ENCODE results near the gene ITLN2.
"Not testable (repeated sequence)": the region's sequence is repeated elsewhere in the genome, so short reads cannot be mapped to it uniquely, and the experiment has no call there.

Gene ITLN2

DNA sequence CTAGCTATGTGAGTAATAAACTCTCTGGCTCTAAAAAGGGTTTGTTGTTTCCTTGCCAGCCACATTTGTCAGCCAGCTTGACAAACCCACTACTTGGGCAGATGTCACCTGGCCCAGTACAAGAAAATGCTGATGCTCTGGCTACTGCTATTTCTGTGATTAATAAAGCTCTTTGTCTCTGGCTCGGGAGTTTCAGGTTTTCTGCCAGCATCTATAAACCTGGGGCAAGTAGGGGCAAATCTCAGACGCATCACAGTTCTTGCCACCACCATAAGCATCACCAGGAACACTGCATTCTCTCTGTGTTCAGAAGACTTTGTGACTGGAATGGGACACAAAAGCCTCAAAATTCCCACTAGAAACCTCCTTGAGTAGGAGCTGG, 2.5 kb downstream of the ITLN2 start:
- no peak for DNase-seq

DNA sequence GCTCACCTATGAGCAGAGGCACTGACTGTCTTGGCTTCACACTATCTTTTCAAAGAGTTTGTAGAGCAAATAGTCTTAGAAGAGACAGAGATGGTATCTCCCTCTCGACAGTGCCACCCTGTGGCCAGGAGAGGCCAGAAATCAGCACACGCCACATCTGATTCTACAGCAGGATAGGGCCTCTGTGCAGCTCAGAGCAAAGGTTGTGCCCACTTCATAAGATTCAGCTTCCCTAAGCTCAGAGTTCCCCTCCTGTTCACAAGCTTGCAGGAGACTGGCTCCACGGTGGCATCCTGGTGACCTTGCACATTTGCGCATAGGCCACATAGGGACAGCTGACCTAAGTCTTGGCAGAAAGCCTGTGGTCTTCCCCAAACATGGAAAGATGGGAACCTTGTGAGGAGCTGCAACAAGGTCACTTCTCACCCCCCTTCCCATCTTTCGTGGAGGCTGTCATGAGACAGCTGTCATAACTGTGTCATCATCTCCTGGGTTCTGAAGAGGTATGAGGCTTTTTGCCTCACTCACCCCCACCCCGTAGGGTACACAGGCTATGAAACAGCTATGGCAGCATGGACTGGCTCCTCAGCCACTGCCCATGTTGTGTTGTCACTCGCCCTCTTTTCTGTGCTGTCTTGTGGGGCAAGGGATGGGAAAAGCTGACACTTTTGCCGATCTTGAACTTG, 3.0 kb downstream of the ITLN2 start:
- DNase-seq, result peak; percentile 47

DNA sequence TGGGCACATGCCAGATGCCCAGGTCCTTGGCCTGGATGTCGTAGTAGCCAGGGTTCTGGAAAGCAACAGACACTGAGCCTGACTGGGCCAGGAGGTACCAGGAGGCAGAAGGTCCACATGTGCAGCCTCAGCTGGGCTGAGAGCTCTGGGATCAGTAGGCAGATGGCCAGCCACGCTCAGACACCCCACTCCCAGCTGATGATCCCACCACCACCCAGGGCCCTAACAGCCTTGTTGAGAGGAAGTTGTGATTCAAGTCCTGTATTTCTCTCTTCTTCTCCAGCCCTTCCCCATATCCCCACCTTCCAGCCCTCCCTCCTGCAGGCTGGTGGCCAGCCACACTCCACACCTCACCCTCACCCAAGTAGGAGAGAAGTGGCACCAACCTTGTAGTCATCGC, 4.0 kb downstream of the ITLN2 start:
- no peak for DNase-seq

DNA sequence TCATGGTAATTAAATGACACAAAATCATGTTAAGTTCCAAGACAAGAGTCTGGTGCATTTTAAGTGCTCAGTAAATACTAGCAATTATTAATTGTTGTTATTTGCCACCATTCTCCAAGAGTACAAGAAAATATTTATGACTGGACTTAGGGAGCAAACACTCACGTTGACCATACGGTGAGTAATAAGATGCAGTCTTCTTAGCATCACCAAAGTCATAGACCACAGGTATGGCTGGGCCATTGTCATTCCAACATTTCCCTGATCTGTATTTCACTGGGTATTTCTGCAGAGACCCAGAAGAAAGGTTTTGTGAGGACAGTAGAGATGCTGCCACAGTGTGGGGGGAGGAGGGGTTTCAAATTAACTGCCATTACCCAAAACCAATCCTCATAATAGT, 4.7 kb downstream of the ITLN2 start:
- DNase-seq, result no peak

DNA sequence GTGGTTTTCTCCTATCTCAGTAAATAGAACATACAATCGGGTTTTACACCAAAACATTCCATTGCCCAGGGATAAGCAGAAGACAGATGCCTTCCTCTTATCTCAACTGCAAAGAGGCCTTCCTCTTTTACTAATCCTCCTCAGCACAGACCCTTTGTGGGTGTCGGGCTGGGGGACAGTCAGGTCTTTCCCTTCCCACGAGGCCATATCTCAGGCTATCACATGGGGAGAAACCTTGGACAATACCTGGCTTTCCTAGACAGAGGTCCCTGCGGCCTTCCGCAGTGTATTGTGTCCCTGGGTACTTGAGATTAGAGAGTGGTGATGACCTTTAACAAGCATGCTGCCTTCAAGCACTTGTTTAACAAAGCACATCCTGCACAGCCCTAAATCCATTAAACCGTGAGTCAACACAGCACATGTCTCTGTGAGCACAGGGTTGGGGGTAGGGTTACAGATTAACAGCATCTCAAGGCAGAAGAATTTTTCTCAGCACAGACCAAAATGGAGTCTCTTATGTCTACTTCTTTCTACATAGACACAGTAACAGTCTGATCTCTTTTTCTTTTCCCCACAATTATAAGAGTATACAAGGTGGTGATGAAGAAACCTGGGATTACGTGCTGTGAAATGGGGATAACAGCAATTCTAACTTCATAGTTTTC, 5.3 kb downstream of the ITLN2 start:
- not testable (repeated sequence) for DNase-seq

DNA sequence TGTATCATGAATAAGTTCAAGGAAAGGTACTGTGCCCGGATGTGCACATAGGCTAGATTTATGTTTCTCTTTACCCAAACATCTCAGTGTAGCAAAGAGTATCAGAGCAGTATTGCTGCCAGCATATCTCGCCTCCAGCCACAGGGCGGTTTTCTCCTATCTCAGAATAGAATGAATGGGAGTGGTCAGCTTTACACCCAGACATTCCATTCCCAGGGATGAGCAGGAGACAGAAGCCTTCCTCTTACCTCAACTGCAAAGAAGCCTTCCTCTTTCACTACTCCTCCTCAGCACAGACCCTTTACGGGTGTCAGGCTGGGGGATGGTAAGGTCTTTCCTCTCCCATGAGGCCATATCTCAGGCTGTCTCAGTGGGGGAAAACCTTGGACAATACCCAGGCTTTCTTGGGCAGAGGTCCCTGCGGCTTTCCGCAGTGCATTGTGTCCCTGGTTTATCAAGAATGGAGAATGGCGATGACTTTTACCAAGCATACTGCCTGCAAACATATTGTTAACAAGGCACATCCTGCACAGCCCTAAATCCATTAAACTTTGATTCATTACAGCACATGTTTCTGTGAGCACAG, 7.3 kb downstream of the ITLN2 start:
- not testable (repeated sequence) for DNase-seq

DNA sequence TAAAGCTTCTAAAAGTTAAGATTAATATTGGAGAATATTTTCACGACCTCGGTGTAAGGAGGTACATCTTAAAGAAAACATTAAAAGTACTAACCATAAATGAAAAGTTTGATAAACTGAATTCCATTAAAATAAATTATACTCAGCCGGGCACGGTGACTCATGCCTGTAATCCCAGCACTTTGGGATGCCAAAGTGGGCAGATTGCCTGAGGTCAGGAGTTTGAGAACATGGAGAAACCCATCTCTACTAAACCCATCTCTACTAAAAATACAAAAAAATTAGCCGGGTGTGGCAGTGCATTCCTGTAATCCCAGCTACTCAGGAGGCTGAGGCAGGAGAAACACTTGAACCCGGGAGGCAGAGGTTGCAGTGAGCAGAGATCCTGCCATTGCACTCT, 8.7 kb downstream of the ITLN2 start:
- DNase-seq, result not testable (repeated sequence)

DNA sequence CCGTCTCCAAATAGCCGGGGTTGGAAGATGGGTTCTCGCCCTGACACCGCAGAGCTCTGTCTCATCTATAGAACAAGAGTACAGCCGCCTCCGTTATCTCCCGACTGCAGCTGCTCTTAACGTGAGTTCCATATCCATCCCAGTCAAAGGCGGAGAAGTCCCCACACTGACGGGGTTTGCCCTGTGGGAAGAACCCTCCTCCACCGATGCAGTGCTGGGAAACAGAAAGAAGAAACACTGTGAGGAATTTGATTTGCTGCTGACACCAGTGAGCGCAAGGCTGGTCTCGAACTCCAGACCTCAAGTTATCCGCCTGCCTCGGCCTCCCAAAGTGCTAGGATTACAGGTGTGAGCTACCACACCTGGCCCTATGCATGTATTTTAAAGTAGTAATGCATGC, 9.5 kb downstream of the ITLN2 start:
- no peak for DNase-seq

DNA sequence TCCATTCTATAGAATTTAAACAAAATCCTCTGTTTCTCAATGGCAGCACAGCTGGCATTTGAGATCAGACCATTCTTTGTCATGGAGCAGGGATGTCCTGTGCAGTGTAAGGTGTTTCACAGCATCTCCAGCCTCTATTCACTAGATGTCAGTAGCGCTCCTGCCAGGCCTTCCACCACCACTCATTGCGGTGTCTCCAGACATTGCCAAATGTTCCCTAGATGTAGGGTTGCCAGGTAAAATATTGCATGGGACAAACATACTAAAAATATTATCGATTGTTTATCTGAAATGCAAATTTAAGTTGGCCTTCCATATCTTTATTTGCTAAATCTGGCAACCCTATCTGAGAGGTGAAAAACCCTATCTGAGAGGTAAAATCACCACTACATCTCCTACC, 11.7 kb downstream of the ITLN2 start:
- no peak for DNase-seq

DNA sequence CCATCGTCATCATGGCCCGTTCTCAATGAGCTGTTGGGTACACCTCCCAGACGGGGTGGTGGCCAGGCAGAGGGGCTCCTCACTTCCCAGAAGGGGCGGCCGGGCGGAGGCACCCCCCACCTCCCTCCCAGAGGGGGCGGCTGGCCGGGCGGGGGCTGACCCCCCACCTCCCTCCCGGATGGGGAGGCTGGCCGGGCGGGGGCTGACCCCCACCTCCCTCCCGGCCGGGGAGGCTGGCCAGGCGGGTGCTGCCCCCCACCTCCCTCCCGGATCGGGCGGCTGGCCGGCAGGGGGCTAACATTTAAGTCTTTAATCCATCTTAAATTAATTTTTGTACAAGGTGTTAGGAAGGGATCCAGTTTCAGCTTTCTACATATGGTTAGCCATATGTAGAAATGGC, 17.9 kb downstream of the ITLN2 start:
- DNase-seq, result not testable (repeated sequence)

DNA sequence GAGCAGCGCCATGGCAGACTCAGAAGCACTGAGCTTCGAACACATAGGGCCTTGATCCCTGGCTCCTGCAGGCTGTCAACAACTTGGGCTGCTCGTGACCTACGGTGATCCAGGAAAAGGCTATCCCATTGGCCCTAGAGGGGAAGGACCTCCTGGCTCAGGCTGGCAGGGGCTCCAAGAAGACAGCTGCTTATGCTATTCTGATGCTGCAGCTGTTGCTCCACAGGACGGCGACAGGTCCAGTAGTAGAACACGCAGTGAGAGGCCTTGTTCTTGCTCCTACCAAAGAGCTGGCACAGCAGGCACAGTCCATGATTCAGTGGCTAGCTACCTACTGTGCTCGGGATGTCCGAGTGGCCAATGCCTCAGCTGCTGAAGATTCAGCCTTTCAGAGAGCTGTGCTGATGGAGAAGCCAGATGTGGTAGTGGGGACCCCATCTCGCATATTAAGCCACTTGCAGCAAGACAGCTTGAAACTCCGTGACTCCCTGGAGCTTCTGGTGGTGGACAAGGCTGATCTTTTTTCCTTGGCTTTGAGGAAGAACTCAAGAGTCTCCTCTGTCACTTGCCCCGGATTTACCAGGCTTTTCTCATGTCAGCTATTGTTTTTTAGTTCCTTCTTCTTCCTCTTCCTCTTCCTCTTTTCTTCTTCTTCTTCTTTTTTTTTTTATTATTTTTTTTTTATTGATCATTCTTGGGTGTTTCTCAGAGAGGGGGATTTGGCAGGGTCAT, 18.9 kb downstream of the ITLN2 start:
- DNase-seq, result peak; percentile 44

DNA sequence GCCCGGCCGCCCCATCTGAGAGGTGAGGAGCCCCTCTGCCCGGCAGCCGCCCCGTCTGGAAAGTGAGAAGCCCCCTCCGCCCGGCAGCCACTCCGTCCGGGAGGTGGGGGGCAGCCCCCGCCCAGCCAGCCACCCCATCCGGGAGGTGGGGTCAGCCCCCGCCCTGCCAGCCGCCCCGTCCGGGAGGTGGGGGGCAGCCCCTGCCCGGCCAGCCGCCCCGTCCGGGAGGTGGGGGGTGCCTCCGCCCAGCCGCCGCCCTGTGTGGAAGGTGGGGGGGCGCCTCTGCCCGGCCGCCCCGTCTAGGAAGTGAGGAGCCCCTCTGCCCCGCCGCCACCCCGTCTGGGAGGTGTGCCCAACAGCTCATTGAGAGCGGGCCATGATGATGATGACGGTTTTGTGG, 21.3 kb downstream of the ITLN2 start:
- not testable (repeated sequence) for DNase-seq

DNA sequence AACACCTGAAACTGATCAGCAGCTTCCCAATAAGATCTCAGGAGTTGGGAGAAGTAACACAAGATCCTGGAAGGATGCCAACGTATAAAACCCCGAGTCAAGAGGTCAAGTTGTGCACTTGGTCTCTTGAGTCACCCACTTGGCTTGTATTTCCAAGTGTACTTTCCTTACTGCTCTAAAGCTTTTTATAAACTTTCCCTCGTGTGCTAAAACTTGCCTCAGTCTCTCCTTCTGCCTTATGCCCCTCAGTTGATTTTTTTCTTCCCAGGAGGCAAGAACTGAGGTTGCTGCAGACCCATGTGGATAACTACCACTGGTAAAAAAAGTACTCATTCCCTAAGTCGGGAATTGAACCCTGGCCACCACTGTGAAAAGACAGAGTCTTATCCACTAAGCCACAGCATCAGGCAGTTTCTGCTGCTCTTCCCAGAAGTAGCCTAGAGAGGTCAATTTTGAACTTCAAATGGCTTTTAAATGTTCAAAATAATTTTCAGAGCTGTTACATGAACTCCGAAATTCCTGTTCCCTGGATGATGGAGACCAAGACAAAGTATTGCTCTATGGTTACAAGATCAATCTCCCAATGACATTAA, 28.9 kb downstream of the ITLN2 start:
- DNase-seq, result no peak

DNA sequence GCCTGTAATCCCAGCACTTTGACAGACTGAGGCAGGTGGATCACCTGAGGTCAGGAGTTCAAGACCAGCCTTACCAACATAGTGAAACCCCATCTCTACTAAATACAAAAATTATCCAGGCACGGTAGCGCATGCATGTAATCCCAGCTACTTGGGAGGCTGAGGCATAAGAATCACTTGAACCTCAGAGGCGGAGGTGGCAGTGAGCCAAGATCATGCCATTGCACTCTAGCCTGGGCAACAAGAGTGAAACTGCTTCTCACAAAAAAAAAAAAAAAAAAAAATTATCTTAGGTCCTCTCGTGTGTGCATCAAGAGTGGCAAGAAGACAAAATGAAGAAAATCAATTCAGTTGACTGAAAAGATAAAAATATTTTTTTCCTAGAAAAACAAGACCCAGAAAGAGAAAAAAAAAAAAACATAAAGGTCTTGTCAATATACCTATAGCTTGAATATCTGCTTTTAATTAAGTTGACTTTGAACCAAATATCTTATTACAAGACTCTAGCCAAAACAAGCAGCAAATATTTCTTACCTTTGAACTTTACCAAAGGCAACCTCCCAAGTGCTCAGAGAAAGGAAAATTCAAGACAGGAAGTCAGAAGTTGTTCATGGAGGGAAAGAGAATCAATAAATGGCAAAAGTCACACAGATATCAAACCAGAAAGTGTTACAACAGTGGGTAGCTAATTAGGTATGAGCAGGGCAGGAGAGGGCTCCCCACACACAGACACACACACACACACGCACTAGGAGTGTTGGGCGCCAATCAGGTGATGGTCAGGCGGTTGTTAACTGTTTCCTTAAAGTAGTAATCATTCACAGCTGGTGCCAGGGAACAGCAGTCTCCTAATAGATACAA, 29.6 kb downstream of the ITLN2 start:
- no peak for DNase-seq

DNA sequence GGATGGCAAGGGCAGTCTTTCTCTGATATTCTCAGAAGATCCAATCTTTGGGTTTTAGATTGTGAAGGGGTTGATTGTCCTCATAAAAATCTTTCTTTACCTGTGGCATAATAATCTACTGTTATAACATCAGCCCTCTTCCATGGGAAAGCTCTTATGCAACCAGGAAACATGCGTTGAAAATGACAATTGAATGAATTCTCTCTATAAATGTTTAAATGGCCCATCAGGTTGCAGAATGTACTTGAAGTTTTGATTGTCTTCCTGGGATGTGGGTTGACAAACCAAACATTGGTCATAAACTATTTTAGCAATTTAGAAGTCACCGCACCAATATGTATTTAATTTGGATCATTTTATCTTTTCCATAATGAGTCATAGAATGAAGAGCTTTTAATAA, 37.9 kb downstream of the ITLN2 start:
- DNase-seq, result no peak

DNA sequence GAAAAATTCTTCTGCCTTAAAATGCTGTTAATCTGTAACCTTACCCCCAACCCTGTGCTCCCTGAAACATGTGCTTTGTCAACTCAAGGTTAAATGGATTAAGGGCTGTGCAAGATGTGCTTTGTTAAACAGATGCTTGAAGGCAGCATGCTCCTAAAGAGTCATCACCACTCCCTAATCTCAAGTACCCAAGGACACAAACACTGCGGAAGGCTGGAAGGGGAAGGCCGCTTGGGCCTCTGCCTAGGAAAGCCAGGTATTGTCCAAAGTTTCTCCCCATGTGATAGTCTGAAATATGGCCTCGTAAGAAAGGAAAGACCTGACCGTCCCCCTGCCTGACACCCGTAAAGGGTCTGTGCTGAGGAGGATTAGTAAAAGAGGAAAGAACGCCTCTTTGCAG, 41.4 kb downstream of the ITLN2 start:
- DNase-seq, result not testable (repeated sequence)

DNA sequence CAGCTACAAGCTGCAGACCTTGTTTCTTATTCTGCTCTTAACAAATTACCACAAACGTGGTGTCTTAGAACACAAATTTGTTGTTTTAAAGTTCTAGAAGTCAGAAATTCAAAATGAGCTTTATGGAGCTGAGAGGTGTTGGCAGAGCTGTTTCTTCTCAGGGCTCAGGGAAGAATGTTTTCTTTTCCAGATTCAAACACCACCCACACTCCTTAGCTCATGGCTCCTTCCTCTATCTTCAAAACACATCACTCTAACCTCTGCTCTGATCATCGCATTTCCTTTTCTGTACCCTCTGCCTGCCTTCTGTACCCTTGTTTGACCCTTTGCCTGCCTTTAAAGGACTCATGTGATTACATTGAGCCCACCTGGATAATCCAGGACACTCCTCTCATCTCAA, 42.7 kb downstream of the ITLN2 start:
- DNase-seq, result no peak

DNA sequence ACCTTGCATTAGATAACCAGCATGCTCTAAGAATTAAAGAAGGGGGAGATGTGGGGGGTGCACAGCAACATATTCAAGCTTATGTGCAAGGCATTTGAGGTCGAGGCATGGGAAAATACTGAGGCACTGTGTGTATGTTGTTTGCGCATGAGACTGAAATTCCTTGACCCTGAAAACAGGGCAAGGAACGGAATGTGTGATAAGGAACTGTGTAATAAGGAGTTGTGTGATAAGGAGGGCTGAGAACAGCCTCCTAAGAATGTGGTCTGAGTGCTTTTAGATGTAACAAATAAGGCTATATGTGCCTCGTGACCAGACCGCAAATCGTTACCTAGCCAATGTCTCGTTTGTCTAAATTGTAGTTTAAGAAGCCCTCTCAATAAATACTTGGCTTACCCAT, 43.2 kb downstream of the ITLN2 start:
- no peak for DNase-seq

DNA sequence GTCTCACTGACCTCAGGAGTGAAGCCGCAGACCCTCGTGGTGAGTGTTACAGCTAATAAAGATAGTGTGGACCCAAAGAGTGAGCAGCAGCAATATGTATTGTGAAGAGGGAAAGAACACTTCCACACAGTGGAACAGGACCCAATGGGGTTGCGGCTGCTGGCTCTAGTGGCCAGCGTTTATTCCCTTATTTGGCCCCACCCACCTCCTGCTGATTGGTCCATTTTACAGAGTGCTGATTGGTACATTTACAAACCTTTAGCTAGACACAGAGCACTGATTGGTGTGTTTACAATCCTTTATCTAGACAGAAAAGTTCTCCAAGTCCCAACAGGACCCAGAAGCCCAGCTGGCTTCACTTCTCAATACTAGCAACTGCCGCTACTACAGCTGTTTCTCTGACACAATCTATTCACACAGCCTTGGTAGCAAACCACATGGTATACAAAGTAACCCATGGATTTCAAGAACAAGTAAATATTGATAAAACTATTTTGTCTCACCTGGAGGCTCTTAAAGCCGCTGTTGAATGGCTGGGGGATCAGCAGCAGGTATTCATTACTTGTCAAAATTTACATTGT, 44.3 kb downstream of the ITLN2 start:
- DNase-seq, result no peak

DNA sequence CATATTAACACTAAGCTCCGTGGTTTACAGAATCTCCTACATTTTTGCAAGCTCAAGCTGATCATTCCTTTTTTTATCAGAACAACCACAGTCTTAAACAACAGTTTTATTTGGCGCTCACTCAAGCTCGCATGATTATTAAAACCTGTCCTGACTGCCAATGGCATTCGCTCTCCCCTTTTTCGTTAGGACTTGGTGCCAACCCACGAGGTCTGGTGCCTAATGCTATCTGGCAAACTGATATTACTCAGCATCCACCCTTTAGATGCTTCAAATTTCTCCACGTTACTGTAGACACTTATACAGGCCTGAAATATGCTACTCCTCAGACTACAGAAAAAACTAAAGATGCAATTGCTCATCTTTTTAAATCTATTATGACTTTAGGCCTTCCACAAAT, 46.6 kb downstream of the ITLN2 start:
- DNase-seq, result no peak

DNA sequence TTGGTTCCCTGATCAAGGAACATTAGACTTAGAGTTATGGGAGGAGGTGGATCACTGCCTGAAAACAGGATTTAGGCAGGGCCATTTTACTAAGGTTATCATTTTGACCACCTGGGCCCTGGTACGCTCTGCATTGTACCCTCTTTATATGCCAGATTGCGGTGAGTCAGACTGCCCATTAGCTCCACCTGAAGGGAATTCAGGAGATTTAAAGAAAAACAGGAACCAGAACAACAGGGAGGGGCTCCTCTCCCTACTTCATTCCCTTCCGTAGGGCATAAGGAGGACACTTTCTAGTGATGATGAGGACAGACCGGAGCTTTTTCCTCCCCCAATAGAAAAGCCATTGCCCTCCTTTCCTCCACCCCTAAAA, 49.0 kb downstream of the ITLN2 start:
- DNase-seq, result no peak
